GM21723 (cell line): ENCODE results near the gene FGF21.
A peak's percentile ranks its signal among the peaks of the same experiment; 100 is the strongest.

Source experiments
- ATAC-seq: cut with Tn5 transposase; IDR thresholded peaks from one replicate; pipeline ENCODE4 v1.9.1; 2021; ENCODE audit warnings: mild to moderate bottlenecking, moderate library complexity; ENCODE audit not compliant: unreplicated experiment

Gene FGF21

GRCh38 chr19:48728911-48729664, 26.2 kb upstream of the FGF21 start:
- no peak for ATAC-seq

GRCh38 chr19:48731452-48731851, 23.9 kb upstream of the FGF21 start:
- ATAC-seq: no peak

DNA sequence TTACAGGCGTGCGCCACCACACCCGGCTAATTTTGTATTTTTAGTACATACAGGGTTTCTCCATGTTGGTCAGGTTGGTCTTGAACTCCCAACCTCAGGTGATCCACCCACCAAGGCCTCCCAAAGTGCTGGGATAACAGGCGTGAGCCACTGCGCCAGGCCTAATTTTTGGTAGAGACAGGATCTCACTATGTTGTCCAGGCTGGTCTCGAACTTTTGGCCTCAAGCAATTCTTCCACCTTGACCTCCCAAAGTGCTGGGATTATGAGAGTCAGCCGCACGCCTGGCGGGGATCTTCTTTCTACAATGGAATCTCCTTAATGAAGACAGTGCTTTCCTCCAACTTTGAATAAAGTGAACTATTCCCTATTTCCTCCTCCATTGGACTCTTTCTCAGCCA, 20.7 kb upstream of the FGF21 start:
- ATAC-seq: no peak

DNA sequence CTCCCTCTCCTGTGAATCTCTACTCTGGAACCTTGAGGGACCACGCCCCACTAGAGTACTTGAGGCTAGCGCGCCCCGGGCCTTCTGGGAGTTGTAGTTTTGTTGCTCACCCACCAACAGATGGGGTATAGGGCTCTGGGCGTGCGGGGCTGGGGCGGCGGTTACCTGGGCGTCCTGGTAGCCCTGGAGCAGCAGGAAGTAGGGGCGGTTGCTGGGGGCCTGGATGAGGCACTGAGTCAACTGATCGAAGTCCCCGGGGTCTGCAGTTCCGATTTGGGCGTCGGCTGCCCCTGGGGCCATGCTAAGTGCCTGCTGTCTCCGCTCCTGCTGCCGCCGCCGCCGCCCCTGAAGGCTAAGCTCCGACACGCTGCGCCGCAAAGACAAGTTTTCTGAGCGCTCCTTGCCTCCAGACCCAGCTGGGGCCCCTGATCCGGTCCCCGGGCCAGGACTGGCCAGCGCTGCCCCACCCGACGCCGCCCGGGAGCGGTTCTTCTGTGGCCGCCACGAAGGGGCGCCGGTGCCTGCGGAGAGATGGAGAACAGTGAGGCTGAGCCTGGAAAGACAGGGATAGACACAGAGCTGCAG, 20.2 kb upstream of the FGF21 start:
- no peak for ATAC-seq

DNA sequence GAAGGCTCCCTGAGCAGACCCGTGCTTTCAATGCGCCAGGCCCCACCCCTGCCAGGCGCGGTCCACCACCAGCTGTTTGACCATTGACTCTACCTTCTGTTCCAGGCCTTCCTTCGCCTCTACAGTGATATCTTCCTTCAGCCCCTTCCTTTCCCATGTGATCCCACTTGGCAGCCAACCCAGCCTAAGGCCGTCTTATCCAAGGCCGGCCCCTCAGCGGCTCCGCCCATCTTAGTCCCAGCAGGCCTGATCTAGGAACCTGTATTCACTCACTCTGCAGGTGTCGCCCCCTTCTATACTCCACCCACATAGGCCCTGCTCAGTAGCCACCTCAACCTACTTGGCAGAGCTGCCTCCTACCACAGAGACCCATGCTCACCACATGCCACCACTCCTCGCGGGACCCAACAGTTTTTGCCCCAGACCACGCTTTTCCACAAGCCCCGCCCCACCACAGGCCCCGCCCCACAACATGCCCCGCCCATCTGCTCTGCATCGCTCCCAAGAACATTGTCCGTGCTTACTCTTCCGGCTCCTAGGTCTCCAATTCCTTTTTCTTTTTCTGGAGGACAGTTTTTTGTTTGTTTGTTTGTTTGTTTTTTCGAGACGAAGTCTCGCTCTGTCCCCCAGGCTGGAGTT, 17.8 kb upstream of the FGF21 start:
- no peak for ATAC-seq

DNA sequence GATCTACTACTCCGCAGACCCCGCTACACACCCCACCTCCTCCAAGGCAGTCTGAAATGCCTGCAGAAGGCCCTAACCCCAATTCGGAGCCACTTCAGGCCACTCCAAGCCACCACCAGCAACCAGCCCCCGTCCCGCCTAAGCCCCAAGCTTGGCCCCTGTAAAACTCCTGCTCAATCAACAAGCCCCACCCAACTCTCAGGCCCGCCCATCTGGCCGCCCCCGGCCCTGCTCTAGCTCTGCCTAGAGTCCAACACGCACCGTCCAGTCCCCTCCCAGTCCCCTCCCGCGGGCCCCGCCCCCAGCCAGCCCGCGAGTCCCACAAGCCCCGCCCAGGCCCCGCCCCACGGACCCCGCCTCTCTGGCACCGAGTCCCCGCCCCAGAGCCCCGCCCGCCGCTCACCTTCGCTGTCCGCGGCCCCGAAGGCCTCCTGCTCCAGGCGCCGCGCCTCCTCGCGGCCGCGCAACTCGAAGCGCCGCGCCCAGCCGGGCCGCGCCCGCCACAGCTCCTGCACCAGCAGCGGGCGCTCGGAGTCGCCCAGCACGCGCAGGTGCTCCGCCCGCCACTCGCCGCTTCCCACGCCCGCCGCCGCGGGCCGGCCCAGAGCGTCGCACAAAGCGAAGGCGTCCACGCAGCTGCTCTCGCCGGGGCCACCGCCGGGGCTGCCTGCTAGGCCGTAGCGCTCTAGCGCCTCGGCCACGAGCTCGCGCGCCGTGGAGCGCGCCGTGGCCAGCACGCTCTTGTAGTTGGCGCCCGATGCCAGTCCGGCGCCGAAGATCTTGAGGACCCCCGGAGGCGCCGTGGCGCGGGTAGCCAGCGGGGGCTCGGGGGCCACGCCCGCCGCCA, 16.5 kb upstream of the FGF21 start:
- ATAC-seq: peak; percentile 70

GRCh38 chr19:48739404-48740163, 15.7 kb upstream of the FGF21 start:
- ATAC-seq: no peak

DNA sequence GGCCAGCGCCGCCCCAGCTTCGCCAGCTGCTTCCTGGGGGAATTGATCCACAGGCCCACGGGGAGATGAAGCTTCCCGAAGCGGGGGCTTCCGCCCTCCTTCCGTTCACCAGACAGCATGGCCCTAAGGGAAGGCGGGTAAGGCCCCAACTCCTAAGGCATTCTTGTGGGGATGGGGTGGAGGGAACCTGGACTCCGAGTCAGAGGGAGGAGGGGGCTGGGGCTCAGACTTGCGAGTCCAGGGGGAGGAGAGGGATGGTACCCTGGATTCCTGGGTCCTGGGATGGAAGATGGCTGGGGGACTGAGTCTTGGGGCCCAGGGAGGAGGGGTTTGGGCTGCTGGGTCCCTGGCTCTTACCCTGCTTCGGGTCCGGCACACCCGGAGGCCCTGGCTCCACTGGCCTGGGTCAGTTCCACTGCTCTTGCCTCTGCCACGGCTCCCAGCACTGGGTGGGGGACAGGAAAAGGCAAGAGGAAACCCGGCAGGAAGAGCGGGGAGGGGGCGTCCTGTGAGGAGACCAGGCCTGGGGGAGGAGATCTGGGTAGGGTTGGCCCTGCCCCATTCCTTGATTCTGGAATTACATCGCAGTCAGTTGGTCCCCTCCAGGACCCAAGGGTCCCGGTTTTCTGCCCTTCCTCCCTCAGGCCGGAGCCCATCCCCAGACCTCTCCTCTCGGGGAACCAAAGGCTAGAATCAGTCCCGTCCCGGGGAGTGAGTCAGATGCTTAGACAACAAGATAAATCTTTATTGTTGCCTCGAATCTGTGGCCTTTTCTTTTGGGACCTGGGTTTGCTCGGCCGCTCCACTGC, 15.0 kb upstream of the FGF21 start, which contains the start of gene RASIP1:
TSS of gene RASIP1 (minus strand) at position 447 of the 809 bp plus-strand sequence. CDS start at position 119, 328 bp downstream.
- no peak for ATAC-seq

DNA sequence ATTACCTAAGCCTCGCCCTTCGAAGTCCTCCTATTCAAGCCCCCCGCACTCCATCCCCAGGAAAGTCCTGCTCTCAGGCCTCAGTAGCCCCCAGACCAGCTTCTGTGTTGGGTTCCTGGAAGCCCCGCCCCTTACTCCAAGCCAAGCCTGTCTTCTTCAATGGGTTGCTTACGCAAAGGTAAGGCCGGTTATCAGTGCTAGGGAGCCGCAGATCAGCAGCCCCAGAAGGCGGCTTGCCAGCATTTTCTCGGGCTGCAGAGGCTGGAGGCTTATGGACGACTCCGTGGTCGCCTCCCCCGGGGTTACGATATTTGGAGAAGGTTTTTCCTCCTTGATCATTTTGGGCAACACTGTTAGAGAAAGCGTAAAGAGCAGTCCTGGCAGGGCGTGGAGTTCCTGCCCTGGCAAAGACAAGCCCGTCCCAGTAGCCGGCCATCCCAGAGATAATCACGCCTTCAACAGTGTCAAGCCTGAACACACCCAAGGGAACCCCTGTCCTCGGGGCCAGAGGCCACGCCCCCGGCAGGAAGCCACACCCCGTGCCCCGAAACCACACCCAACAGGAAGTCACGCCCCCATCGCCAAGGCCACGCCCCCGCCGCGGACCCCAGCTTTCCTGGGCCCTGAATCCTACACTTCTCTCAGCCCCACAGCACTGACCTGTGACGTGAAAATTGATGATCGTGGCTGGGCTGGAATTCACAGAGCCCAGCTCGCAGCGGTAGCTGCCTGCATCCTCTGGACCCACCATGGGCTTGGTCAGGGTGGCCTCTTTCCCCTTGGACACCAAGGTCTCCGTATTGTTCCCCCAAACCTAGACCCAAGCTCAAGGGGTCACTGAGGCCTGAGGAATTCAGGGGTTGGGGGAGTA, 14.0 kb upstream of the FGF21 start:
- ATAC-seq: no peak

DNA sequence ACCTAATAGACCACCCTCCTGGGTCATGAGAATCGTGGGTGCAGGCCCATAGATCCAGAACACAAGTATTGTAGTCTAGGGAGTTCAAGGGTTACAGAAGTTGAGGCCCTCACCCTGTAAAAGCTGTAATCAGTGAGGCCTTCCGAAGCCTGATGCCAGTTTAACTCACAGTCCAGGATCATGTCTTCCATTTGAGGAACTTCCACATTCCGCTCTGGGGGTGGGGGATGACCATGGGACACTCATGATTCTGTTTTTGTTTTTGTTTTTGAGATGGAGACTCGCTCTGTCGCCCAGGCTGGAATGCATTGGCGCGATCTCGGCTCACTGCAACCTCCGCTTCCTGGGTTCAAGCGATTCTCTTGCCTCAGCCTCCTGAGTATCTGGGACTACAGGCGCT, 13.2 kb upstream of the FGF21 start:
- ATAC-seq: no peak

DNA sequence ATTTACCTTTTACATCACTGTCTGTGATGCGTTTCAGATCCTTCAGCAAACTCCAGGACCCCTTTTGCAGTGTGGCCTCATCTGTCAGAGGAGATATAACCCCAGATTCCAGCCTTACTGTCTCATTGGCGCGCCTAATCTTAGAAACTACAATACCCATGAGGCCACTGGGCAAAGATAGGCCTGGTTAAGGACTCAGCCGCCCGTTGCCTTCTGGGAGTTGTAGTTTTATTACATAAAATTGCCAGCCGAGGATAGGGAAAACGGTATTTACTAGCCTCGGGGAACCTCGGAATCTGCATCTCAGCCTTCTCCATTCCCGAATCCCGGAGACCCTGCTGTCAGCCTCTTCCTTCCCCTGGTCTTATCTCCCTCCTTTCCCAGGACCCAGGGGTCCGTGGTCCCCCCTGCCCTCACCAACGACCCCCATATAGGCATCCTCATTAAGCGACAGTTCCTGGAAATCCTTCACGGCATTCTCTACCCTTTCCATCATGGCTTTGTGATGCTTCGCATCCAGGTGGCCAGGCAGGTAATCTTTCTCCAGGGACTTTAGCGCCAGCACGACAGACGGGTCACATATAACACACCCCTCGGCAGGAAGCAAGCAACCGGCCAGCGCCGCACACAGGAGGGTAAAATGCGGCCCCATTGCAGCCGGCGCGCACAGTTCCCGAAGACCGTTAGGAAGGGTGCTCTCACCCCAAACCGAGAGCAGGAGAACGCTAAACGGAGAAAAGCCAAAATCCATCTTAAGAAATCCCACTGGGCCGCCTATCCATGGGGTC, 9.9 kb upstream of the FGF21 start:
- no peak for ATAC-seq

DNA sequence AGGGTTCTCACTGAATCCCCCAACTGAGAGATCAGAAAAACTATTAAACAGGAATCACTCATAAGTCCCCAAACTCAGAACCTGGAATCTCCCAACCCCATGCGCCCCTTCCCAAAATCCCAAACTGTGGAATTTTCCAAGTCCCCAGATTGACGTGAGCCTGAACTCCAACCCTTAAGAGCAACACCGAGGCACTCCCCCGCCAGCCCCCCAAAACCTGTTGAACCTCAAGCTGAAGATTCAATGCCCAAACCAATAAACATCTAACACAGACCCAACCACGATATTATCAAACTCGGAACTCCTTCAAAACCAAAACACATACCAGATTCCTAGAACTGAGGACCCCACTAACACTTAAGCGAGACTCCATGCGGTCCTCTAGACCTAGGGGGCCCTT, 9.2 kb upstream of the FGF21 start:
- ATAC-seq: no peak

DNA sequence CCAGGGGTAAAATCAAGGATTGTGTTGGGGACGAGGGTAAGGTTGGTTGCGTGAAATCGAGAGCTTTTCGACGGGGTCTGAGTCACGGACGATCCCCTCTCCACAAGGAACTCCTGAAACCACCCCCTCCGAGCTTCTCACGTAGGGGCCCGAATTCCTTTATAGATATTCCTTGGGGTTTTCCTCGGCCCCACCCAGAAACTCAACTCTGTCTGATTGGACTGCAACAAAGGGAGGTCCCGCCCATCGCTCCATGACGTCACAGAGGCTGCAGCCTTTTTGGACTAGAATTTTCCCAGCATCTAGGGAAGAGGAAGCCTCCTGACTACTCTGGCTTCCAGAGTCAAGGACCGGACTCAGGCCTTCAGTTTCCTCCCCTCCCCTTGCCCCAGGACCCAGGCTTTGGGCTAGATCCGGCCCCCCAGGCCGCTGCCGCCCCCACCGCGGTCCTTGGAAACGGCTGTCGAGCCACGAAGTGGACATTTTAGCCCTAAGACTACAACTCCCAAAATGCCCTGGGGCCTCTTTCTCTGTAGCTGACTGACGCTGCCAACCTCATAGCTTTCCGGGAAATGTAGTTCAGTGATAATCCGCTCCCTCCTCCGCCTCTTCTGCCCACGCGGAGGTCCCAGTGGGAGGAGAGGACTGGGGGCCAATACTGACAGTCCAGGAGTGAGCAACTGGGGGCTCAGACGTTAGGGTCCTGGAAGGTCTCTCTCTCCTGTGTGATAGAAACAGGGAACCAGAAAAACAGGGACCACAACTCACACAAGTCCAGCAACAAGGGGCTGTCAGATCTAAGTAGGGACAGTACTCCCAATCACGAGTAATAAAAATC, 8.4 kb upstream of the FGF21 start, which contains the start of gene IZUMO1:
TSS of gene IZUMO1 (minus strand) at position 172 of the 838 bp plus-strand sequence. CDS start 1,050 bp downstream, outside the sequence.
- no peak for ATAC-seq

DNA sequence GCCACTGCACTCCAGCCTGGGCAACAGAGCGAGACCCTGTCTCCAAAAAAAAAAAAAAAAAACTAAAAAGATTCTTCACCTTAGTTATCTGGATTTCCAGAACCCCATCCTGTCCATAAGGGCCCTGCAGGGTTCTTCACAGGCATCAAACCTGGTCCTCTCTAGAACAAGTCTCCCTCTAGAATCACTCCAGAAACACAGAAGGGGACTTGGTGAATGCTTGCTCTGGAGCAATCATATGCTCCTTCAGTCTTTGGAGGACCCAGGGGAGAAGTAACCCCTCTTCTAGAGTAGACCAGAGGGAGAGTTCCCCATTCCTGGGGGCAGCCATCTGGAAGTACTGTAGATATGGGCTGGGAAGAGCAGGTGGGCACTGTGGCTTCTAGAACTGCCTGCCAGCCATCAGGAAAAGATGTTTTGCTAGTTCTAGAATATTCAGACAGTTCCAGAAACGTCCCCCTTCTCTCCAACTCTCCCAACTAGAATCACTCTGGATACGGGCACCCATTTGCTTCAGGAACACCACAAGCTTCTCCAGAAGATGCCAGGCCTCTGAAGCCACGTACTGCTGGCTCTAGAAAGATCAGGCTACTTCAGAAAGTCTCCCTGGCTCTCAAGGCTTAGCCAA, 5.6 kb upstream of the FGF21 start:
- ATAC-seq: no peak

DNA sequence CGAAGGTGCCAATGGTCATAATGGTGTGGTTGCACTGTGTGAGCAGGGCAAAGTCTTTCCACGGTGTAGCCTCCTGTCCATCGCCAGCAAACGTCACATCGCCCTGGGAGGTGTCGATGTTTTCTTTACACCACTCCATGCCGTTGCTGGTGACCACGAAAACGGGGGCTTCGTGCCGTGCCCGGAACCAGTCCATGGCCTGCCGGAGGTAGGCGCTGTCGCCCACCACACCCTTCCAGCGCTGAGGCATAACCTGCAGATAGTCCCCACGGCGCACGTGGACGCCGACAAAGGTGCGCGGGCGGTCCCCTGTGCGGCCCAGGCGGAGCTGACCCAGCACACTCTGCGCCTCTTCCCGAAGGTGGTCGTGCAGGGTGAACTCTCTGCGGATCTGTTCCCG, 5.0 kb upstream of the FGF21 start:
- no peak for ATAC-seq

GRCh38 chr19:48750771-48751504, 4.4 kb upstream of the FGF21 start:
- ATAC-seq: no peak
